GM12874 (cell line): ENCODE data around the gene HDGFL3.

Experiments
- TF ChIP-seq, protein P1 (sequence below): IDR thresholded peaks from 2 replicates; pipeline ENCODE4 v1.5.1; 2011; ENCODE audit warnings: low read depth, mild to moderate bottlenecking, control low read depth, low read length, moderate library complexity; ENCODE audit not compliant: insufficient read depth

HDGFL3 gene

DNA sequence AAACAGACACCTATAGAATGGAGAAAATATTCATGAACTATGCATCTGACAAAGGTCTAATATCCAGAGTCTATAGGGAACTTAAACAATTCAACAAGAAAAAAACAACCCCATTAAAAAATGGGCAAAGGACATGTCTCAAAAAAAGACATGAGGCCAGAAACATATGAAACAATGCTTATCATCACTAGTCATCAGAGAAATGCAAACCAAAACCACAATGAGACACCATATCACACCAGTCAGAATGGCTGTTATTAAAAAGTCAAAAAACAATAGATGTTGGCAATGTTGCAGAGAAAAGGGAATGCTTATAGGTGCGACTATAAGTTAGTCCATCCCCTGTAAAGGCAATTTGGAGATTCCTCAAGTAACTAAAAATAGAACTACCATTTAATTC is 11.4 kb upstream of the HDGFL3 start:
- TF ChIP-seq, protein P1, sequence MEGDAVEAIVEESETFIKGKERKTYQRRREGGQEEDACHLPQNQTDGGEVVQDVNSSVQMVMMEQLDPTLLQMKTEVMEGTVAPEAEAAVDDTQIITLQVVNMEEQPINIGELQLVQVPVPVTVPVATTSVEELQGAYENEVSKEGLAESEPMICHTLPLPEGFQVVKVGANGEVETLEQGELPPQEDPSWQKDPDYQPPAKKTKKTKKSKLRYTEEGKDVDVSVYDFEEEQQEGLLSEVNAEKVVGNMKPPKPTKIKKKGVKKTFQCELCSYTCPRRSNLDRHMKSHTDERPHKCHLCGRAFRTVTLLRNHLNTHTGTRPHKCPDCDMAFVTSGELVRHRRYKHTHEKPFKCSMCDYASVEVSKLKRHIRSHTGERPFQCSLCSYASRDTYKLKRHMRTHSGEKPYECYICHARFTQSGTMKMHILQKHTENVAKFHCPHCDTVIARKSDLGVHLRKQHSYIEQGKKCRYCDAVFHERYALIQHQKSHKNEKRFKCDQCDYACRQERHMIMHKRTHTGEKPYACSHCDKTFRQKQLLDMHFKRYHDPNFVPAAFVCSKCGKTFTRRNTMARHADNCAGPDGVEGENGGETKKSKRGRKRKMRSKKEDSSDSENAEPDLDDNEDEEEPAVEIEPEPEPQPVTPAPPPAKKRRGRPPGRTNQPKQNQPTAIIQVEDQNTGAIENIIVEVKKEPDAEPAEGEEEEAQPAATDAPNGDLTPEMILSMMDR, result no peak

DNA sequence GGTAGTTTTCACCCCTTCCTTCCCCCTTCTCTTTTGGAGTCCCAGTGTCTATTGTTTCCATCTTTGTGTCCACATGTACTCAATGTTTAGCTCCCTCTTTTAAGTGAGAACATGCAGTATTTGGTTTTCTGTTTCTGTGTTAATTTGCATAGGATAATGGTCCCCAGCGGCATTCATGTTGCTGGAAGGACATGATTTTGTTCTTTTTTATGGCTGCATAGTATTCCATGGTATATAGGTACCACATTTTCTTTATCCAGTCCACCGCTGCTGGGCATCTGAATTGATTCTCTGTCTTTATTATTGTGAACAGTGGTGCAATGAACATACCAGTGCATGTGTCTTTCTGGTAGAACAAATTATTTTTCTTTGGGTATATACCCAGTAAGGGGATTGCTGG is 7.7 kb upstream of the HDGFL3 start:
- TF ChIP-seq, protein P1, result no peak

DNA sequence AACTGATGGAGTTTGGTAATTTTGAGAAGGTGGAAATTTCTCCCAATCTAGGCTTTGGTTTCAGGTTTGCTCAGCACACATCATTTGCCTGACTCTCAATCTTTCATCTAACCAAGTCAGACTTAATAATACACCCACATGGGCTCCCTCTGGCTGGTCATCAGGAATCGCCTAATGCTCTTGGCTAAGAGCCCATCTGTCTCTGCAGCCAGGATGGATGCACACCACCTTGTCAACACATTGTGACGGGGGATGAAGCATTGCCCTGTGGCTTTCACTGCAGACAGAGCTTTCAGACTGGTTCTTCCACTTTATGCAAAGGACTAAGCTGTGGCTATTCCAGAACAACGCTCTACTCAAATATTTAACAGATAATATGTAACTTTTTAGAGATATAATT is 3.0 kb upstream of the HDGFL3 start:
- TF ChIP-seq, protein P1, result no peak

DNA sequence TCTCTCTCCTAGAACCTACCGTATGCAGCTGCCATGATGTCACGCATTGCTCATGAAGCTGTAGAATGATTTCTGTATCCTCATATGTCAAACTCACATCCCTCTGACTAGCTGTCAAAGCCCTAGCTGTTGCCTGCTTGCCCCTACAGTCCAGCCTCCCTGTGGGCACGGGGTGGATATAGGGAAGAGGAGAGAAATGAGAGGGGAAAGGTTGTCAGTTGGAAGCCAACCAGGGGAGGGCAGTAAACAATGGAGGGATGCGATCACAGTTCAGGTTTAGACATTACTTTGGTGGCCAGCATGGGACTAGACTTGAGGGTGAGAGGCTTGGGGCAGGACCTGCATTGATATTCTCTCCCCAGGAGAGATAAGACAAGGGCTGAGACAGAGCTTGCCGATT is 1.7 kb upstream of the HDGFL3 start:
- TF ChIP-seq, protein P1, result no peak

DNA sequence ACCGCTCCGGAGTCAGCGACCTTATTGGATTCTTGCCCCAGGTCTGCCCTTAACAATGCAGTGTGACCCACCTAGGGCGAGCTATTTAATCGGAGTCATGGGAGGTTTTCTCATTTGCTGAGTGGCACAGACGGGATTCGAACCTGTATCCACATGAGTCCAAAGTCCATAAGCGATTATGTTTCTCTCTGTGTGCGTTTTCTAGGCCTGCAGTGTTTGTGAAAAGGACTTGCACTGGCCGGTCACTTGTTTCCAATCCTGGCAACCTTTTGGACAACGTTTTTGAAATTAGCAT is 691 bp upstream of the HDGFL3 start:
- TF ChIP-seq, protein P1, result no peak

DNA sequence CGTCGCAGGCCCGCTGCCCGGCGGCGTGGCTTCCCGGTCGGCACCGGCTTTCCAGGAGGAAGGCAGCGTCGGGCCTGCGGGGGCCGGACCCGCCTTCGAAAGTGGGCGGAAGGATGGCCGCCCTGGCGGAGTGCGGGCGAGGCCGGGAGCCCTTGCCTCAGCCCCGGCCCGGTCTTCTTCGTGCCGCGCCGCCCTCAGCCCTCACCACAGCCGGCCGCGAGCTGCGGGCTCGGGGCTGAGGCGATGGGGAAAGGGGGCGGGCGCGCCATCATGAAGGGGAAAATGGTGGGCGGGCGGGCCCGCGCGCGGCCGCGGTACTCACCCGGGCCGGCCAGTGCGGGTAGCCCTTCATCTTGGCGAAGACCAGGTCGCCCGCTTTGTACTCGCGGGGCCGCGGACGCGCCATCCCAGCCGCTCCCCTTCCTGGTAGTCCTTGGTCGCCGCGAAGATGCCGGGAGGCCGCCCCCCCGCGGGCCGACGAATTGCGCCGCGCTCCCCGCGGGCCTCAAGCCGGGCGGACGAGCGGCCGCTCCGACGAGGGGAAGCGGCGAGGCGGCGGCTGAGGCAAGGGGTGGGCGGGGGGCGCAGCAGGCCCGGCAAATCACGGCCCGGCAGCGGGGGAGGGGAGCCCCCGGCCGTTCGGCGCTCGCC is 489 bp downstream of the HDGFL3 start:
- TF ChIP-seq, protein P1, result no peak

DNA sequence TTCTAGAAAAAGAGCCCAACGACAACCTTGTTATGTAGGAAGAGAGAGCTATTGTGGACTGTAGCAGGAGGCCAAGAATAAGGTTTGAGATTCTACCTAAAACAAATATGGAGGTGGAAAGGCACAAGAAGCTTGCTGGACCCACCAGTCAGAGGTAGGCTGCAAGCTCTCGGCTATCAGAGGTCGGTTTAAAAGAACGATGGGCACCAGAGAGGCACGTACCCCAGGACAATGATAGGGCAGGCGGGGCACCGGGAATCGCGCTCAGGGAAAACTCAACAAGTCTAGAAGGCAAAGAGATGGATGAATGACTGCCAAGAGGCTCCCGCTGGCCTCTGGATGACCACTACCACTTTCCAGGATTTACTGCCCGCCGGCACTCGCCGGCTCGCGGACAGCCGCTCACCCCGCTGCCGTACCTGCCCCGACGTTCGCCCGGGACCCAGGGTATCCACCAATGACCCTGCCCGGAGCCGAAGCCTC is 1.1 kb downstream of the HDGFL3 start:
- TF ChIP-seq, protein P1, result no peak
